ENCODE data around the gene FYN. TPM values are rescaled to one million over a fixed set of nuclear protein-coding genes. Genes with fewer than 3 reads are reported as not detected.

FYN gene
- total and polyA plus RNA-seq, 2 of the 13 experiments (the other 11 are each of a cell fraction or from before 2014, with no cell fraction given), result 15.5 to 24.6 TPM

- no peak for TF ChIP-seq PRDM15 (CRISPR knock-in tag; IDR thresholded peaks at IDR 0.05)
- TF ChIP-seq TCF7L2 (IDR thresholded peaks at IDR 0.05; ENCODE audit: low read depth, low read length), result no peak
- TF ChIP-seq ARID2 (CRISPR knock-in tag; IDR thresholded peaks at IDR 0.05; ENCODE audit: borderline replicate concordance), result no peak
- 0 out of 2 replicates have a peak, but pooled peaks have one; percentile 65 for TF ChIP-seq HBP1 (CRISPR knock-in tag; IDR thresholded peaks at IDR 0.05; ENCODE audit: low read depth)
- no peak for TF ChIP-seq HMGA1 (CRISPR knock-in tag; conservative IDR thresholded peaks at IDR 0.05)
- no peak for TF ChIP-seq ZNF549 (CRISPR knock-in tag; IDR thresholded peaks at IDR 0.05)
- TF ChIP-seq ZNF746 (CRISPR knock-in tag; IDR thresholded peaks at IDR 0.05), result no peak
- TF ChIP-seq ZNF800 (CRISPR knock-in tag; IDR thresholded peaks at IDR 0.05), result peak; percentile 87
- TF ChIP-seq MAX (IDR thresholded peaks at IDR 0.05), result peak; percentile 71
- TF ChIP-seq ZMAT3 (CRISPR knock-in tag; conservative IDR thresholded peaks at IDR 0.05), result 0 out of 2 replicates have a peak, but pooled peaks have one; percentile 47
- no peak for TF ChIP-seq DMTF1 (CRISPR knock-in tag; IDR thresholded peaks at IDR 0.05)
- no peak for TF ChIP-seq ZNF841 (CRISPR knock-in tag; IDR thresholded peaks at IDR 0.05; ENCODE audit: borderline replicate concordance)
- peak; percentile 77 for TF ChIP-seq HDAC1 (CRISPR knock-in tag; IDR thresholded peaks at IDR 0.05)
- TF ChIP-seq HMGXB3 (CRISPR knock-in tag; IDR thresholded peaks at IDR 0.05; ENCODE audit: borderline replicate concordance), result 0 out of 2 replicates have a peak, but pooled peaks have one; percentile 30
Observed at GRCh38 chr6:111873178-111874024, at the start of gene FYN (continued).

Data from HepG2 (cell line).